ENCODE results near the gene FPGT.
"Not testable (repeated sequence)": the region's sequence is repeated elsewhere in the genome, so short reads cannot be mapped to it uniquely, and the experiment has no call there.

The FPGT gene

DNA sequence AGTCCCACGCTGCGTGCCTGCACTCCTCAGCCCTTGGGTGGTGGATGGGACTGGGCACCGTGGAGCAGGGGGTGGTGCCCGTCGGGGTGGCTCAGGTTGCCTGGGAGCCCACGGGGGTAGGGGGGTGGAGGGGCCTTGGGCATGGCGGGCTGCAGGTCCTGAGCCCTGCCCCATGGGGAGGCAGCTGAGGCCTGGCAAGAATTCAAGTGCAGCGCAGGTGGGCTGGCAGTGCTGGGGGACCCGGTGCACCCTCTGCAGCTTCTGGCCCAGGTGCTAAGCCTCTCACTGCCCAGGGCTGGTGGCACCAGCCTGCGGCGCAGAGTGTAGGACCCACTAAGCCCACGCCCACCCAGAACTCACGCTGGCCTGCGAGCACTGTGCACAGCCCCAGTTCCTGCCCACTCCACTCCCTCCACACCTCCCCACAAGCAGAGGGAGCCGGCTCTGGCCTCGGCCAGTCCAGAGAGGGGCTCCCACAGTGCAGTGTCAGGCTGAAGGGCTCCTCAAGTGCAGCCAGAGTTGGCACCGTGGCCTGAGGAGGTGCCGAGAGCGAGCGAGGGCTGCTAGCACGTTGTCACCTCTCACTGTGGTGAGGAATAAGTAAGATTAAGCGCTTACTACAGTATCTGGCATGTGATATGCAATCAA, 50.0 kb downstream of the FPGT start:
- in situ Hi-C loops (cut with HindIII; ENCODE audit: low pct_ligation_motif_present, low pct_unique_long_range_greater_than_20kb, low sequenced_read_pairs), result no loop called here
- DNase-seq, result no peak

DNA sequence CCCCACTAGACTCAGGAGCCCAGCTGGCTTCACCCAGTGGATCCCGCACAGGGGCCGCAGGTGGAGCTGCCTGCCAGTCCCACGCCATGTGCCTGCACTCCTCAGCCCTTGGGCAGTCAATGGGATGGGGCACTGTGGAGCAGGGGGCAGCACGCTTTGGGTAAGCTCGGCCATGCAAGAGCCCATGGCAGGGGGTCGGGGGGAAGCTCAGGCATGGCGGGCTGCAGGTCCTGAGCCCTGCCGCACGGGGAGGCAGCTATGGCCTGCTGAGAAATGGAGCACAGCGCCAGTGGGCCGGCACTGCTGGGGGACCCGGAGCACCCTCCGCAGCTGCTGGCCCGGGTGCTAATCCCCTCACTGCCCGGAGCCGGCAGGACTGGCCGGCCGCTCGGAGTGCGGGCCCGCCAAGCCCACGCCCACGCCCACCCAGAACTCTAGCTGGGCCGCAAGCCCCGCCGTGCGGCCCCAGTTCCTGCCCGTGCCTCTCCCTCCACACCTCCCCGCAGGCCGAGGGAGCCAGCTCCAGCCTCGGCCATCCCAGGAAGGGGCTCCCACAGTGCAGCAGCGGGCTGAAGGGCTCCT, 55.3 kb downstream of the FPGT start:
- in situ Hi-C loops (cut with HindIII; ENCODE audit: low pct_ligation_motif_present, low pct_unique_long_range_greater_than_20kb, low sequenced_read_pairs); DNase-seq: not testable (repeated sequence)
